RWPE2 (cell line): ENCODE data around the gene ACOT7.

Experiments
- ATAC-seq: fragments of 200-7000 bp; cut with Tn5 transposase; 3 replicates; pipeline ENCODE4 v1.9.1; 2021; ENCODE audit warnings: low read depth
- DNase-seq: peaks from one replicate; pipeline ENCODE4 v3.0.0-alpha.2; 2020; ENCODE audit warnings: low spot score
- H3K27ac ChIP-seq: fragments of 450-650 bp; 2 replicates; pipeline ENCODE4 v1.5.1; 2017; ENCODE audit warnings: mild to moderate bottlenecking; ENCODE audit not compliant: poor library complexity, severe bottlenecking
- H3K27me3 ChIP-seq: fragments of 250-450 bp; sonication (Bioruptor Pico); 2 replicates; pipeline ENCODE4 v1.5.1; 2021; ENCODE audit warnings: mild to moderate bottlenecking, moderate library complexity; ENCODE audit not compliant: insufficient read depth, poor library complexity, severe bottlenecking
- H3K36me3 ChIP-seq: fragments of 250-450 bp; sonication (Bioruptor Pico); 2 replicates; pipeline ENCODE4 v1.5.1; 2020; ENCODE audit warnings: low read depth, mild to moderate bottlenecking, moderate library complexity
- H3K4me1 ChIP-seq: fragments of 250-450 bp; sonication (Bioruptor Pico); 2 replicates; pipeline ENCODE4 v1.5.1; 2021; ENCODE audit warnings: mild to moderate bottlenecking, moderate library complexity; ENCODE audit not compliant: insufficient read depth, poor library complexity, severe bottlenecking
- H3K4me3 ChIP-seq: fragments of 250-450 bp; sonication (Bioruptor Pico); 2 replicates; pipeline ENCODE4 v1.5.1; 2021; ENCODE audit warnings: mild to moderate bottlenecking, moderate library complexity; ENCODE audit not compliant: severe bottlenecking
- H3K9me3 ChIP-seq: fragments of 250-450 bp; sonication (Bioruptor Pico); 2 replicates; pipeline ENCODE4 v1.5.1; 2021; ENCODE audit warnings: mild to moderate bottlenecking, moderate library complexity; ENCODE audit not compliant: severe bottlenecking
- CTCF ChIP-seq: fragments of 450-650 bp; IDR thresholded peaks from one replicate; pipeline ENCODE4 v1.5.1; 2017; ENCODE audit warnings: mild to moderate bottlenecking, moderate library complexity; ENCODE audit not compliant: poor library complexity, severe bottlenecking

Gene ACOT7

GRCh38 chr1:6271006-6271405, 122.6 kb downstream of the ACOT7 start:
- Histone ChIP-seq H3K36me3 (peaks cover 12% of the 10 kb centered on the region), H3K27me3 (no peaks in the 10 kb centered on the region), H3K9me3 (no peaks in the 10 kb centered on the region), H3K4me3 (no peak overlapping the region), H3K27ac (no peak overlapping the region), H3K4me1 (peaks cover 14% of the 10 kb centered on the region)
- no peak for ATAC-seq
- TF ChIP-seq CTCF = no peak
- DNase-seq = no peak

GRCh38 chr1:6270401-6270800, 123.2 kb downstream of the ACOT7 start:
- peaks cover 12% of the 10 kb centered on the region for H3K36me3 ChIP-seq
- no peak for TF ChIP-seq CTCF
- peaks cover 14% of the 10 kb centered on the region for H3K4me1 ChIP-seq
- H3K27me3 ChIP-seq = no peaks in the 10 kb centered on the region
- ATAC-seq = no peak
- H3K9me3 ChIP-seq = no peaks in the 10 kb centered on the region
- no peak overlapping the region for H3K4me3 ChIP-seq
- H3K27ac ChIP-seq = no peak overlapping the region
- DNase-seq = no peak

GRCh38 chr1:6269720-6270400, 123.7 kb downstream of the ACOT7 start:
- Histone ChIP-seq H3K27me3 (no peaks in the 10 kb centered on the region), H3K4me1 (peaks cover 14% of the 10 kb centered on the region), H3K9me3 (no peaks in the 10 kb centered on the region), H3K36me3 (peaks cover 12% of the 10 kb centered on the region), H3K4me3 (no peak overlapping the region), H3K27ac (no peak overlapping the region)
- DNase-seq (no peak), ATAC-seq (no peak)
- TF ChIP-seq CTCF = no peak

- Histone ChIP-seq H3K4me1 (peaks cover 14% of the 10 kb centered on the region), H3K27me3 (no peaks in the 10 kb centered on the region), H3K27ac (no peak overlapping the region), H3K4me3 (no peak overlapping the region), H3K36me3 (peaks cover 13% of the 10 kb centered on the region), H3K9me3 (no peaks in the 10 kb centered on the region)
- no peak for TF ChIP-seq CTCF
- no peak for DNase-seq
- no peak for ATAC-seq
These were observed 124.3 kb downstream of the ACOT7 start for GRCh38 chr1:6269296-6269695.

- no peaks in the 10 kb centered on the region for H3K9me3 ChIP-seq
- H3K36me3 ChIP-seq = peaks cover 10% of the 10 kb centered on the region
- no peak for TF ChIP-seq CTCF
- DNase-seq = no peak
- peaks cover 14% of the 10 kb centered on the region for H3K4me1 ChIP-seq
- no peak for ATAC-seq
- no peaks in the 10 kb centered on the region for H3K27me3 ChIP-seq
- H3K4me3 ChIP-seq = no peak overlapping the region
- peak overlapping the region; percentile 46 for H3K27ac ChIP-seq
These were observed 125.2 kb downstream of the ACOT7 start for GRCh38 chr1:6268415-6268814.
